ENCODE data around the gene PSG6.
"Not testable (repeated sequence)": the region's sequence is repeated elsewhere in the genome, so short reads cannot be mapped to it uniquely, and the experiment has no call there.

GRCh38 chr19:42880621-42881020 is 37.1 kb downstream of the PSG6 start:
- TF ChIP-seq EZH2 (IDR thresholded peaks at IDR 0.05; ENCODE audit: borderline replicate concordance, low read depth, low read length, poor library complexity, severe bottlenecking); CTCF (conservative IDR thresholded peaks at IDR 0.05; ENCODE audit: low read depth, low read length): not testable (repeated sequence)

All from A673 (cell line).